Caco-2 (cell line): ENCODE results near the gene PDE7B. TPM values are rescaled to one million over a fixed set of nuclear protein-coding genes. Genes with fewer than 3 reads are reported as not detected.

Source experiments
- BruUV-seq: library from RNA; stranded (reverse); fragments of 400-500 nt; replicated peaks from 2 replicates; lab custom pipeline; 2021; lab: Mats Ljungman, UMichigan
- CTCF ChIA-PET: fragments of 300-600 bp; sonication (Branson Sonifier 250); formaldehyde crosslinking; loops from one replicate; lab custom pipeline; 2022; ENCODE audit warnings: antibody characterized with exemption; lab: Charles Lee
- POLR2A ChIA-PET: fragments of 300-600 bp; sonication (Branson Sonifier 250); formaldehyde crosslinking; loops from one replicate; lab custom pipeline; 2022; ENCODE audit warnings: antibody characterized with exemption; lab: Charles Lee
- DNase-seq, 2 experiments: peaks; one replicate each; pipeline versions ENCODE4 v3.0.0 to v3.0.0-alpha.2; 2020 to 2022
- H3K27me3 ChIP-seq: replicated peaks from 2 replicates; pipeline ENCODE4 v1.6.0; 2011; ENCODE audit warnings: low read length; ENCODE audit not compliant: control insufficient read depth, insufficient read depth
- H3K36me3 ChIP-seq: 2 replicates; pipeline ENCODE4 v1.5.1; 2011; ENCODE audit warnings: low read length; ENCODE audit not compliant: control insufficient read depth, insufficient read depth
- H3K4me1 ChIP-seq: fragments of 250-450 bp; sonication (Bioruptor Pico); 2 replicates; pipeline ENCODE4 v1.5.1; 2020; ENCODE audit warnings: mild to moderate bottlenecking
- H3K4me3 ChIP-seq: 2 replicates; pipeline ENCODE4 v1.5.1; 2011; ENCODE audit warnings: low read depth, mild to moderate bottlenecking, control low read depth, low read length
- H3K9me3 ChIP-seq: fragments of 250-450 bp; sonication (Bioruptor Pico); 2 replicates; pipeline ENCODE4 v1.5.1; 2020; ENCODE audit warnings: mild to moderate bottlenecking, moderate library complexity
- H3K27ac Mint-ChIP-seq: one replicate; pipeline ENCODE4 v1.8.0; 2022; ENCODE audit warnings: mixed read lengths; ENCODE audit not compliant: unreplicated experiment
- H3K27me3 Mint-ChIP-seq: one replicate; pipeline ENCODE4 v1.8.0; 2022; ENCODE audit warnings: mixed read lengths; ENCODE audit not compliant: insufficient read depth, unreplicated experiment
- H3K36me3 Mint-ChIP-seq: one replicate; pipeline ENCODE4 v1.8.0; 2022; ENCODE audit warnings: mild to moderate bottlenecking, mixed read lengths; ENCODE audit not compliant: insufficient read depth, unreplicated experiment
- H3K4me1 Mint-ChIP-seq: one replicate; pipeline ENCODE4 v1.8.0; 2022; ENCODE audit warnings: low read depth, mixed read lengths; ENCODE audit not compliant: unreplicated experiment
- H3K4me3 Mint-ChIP-seq: one replicate; pipeline ENCODE4 v1.8.0; 2022; ENCODE audit warnings: mild to moderate bottlenecking, moderate library complexity, mixed read lengths; ENCODE audit not compliant: unreplicated experiment
- H3K9me3 Mint-ChIP-seq: one replicate; pipeline ENCODE4 v1.8.0; 2022; ENCODE audit warnings: mixed read lengths; ENCODE audit not compliant: unreplicated experiment
- CTCF ChIP-seq, 2 experiments: fragments of 200-600 bp in 1 of 2; IDR thresholded peaks; 1 replicate in 1 of 2; 2 replicates in 1 of 2; pipeline versions ENCODE4 v1.5.1 to v1.8.0; 2011 to 2022; ENCODE audit warnings: antibody characterized with exemption in 1 of 2, control low read depth in 1 of 2, inconsistent platforms in 1 of 2, low read depth in 1 of 2, low read length in 1 of 2, mild to moderate bottlenecking in 1 of 2, moderate library complexity in 1 of 2; ENCODE audit not compliant: insufficient read depth in 1 of 2, severe bottlenecking in 1 of 2, unreplicated experiment in 1 of 2
- intact Hi-C: fragments of 100-400 bp; cut with micrococcal nuclease; formaldehyde crosslinking; loops from one replicate; pipeline ENCODE4 v1.10.0; 2022; ENCODE audit not compliant: unreplicated experiment
- total RNA-seq: library from RNA; stranded (reverse); gene quantifications from 2 replicates; pipeline ENCODE4 v1.2.3, GENCODE V29; 2022

PDE7B gene
- total RNA-seq, 1 experiment from 2014 or later = not detected

DNA sequence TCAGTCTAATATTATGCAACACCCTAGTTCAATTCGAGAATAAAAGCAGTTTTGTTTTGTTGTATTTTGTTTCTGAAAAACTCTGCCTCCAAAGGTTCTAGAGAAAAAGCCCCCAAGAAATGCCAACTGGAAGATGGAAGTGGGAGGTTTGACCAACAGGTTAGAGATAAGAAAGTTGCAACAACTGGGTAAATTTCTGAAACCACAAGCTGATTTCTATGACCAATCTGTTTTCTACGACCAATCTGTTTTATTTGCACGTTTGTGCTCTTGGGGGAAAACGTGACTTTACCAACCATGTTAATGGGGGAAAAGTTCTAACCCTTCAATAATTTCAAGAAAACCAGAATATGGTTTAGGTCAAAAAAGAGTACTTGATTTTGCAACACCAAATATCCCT is 173.2 kb downstream of the PDE7B start:
- Mint-ChIP-seq H3K9me3 (no peaks in the 10 kb centered on the region), H3K36me3 (no peaks in the 10 kb centered on the region), H3K4me1 (no peaks in the 10 kb centered on the region), H3K27ac (no peak overlapping the region), H3K4me3 (no peak overlapping the region), H3K27me3 (peaks cover 9% of the 10 kb centered on the region)
- no peaks in the 10 kb centered on the region for H3K9me3 ChIP-seq
- no TSS peak for BruUV-seq
- no peak for DNase-seq
- intact Hi-C loops = no loop called here
- H3K4me3 ChIP-seq = no peak overlapping the region
- TF ChIP-seq CTCF (IDR thresholded peaks at IDR 0.05; ENCODE audit: insufficient read depth in 1 of 2, low read depth in 1 of 2, low read length in 1 of 2, severe bottlenecking in 1 of 2, unreplicated experiment in 1 of 2) = no peak
- H3K36me3 ChIP-seq = no peaks in the 10 kb centered on the region
- CTCF ChIA-PET = no interaction called here
- no peaks in the 10 kb centered on the region for H3K4me1 ChIP-seq
- peaks cover 1% of the 10 kb centered on the region for H3K27me3 ChIP-seq
- POLR2A ChIA-PET = no interaction called here

DNA sequence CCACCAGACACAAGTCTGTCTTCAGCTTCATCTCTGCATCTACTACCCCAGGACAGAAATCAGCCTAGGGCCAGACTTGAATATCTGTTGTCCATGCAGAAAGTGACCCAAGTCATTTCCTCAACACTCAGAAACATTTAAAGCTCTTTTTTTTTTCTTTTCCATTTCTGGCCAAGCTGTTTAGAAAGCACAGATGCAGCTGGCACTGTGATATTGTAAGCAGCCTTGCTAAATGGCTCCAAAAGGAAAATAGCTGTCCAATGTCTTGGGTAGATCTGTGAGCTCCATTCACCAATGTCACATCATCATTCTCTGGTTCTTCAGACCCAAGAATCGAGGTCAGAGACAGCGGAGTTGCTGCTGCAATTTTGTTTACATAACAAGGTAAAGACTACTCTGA is 174.2 kb downstream of the PDE7B start:
- Mint-ChIP-seq H3K36me3 (no peaks in the 10 kb centered on the region), H3K9me3 (no peaks in the 10 kb centered on the region), H3K4me3 (no peak overlapping the region), H3K27me3 (peaks cover 7% of the 10 kb centered on the region), H3K27ac (no peak overlapping the region), H3K4me1 (no peaks in the 10 kb centered on the region)
- no peak overlapping the region for H3K4me3 ChIP-seq
- intact Hi-C loops = no loop called here
- TF ChIP-seq CTCF (IDR thresholded peaks at IDR 0.05; ENCODE audit: insufficient read depth in 1 of 2, low read depth in 1 of 2, low read length in 1 of 2, severe bottlenecking in 1 of 2, unreplicated experiment in 1 of 2) = no peak
- BruUV-seq = no TSS peak
- H3K27me3 ChIP-seq = peaks cover 1% of the 10 kb centered on the region
- DNase-seq = no peak
- H3K9me3 ChIP-seq = no peaks in the 10 kb centered on the region
- ChIA-PET CTCF (no interaction called here), POLR2A (no interaction called here)
- H3K36me3 ChIP-seq = no peaks in the 10 kb centered on the region
- H3K4me1 ChIP-seq = no peaks in the 10 kb centered on the region

DNA sequence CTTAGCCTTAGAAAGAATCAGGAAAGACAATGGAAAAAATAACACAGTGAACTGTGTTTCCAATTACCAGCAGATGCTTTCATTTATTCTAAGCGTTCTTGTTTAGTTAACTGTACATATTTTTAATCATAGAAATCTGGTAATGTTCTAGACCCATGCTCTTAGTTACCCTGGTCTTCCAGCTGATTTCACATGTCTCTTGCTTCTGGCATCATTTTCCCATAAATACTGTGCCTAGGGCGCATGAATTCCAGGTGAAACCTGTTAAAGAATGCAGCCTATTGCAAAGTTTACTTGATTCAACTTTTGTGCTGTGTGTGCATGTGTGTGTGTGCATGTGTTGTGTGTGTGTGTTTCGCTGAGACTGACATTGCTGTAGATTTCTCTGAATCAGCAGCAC is 178.6 kb downstream of the PDE7B start:
- DNase-seq = no peak
- Histone ChIP-seq H3K4me3 (no peak overlapping the region), H3K4me1 (0 out of 2 replicates have a peak, but pooled peaks cover 7% of the 10 kb centered on the region), H3K36me3 (no peaks in the 10 kb centered on the region), H3K9me3 (no peaks in the 10 kb centered on the region), H3K27me3 (peaks cover 1% of the 10 kb centered on the region)
- Mint-ChIP-seq H3K9me3 (no peaks in the 10 kb centered on the region), H3K4me1 (peaks cover 6% of the 10 kb centered on the region), H3K4me3 (no peak overlapping the region), H3K27ac (no peak overlapping the region), H3K36me3 (no peaks in the 10 kb centered on the region), H3K27me3 (no peaks in the 10 kb centered on the region)
- TF ChIP-seq CTCF (IDR thresholded peaks at IDR 0.05; ENCODE audit: insufficient read depth in 1 of 2, low read depth in 1 of 2, low read length in 1 of 2, severe bottlenecking in 1 of 2, unreplicated experiment in 1 of 2) = no peak
- CTCF ChIA-PET = no interaction called here
- intact Hi-C loops = no loop called here
- POLR2A ChIA-PET = no interaction called here
- BruUV-seq = no TSS peak
